Subcutaneous abdominal adipose tissue (tissue), 5 donors: ENCODE results near the gene HOXA2.
A peak's percentile ranks its signal among the peaks of the same experiment; 100 is the strongest.

Source experiments
- H3K27ac ChIP-seq: one replicate; pipeline ENCODE4 v1.7.0; 2013; ENCODE audit warnings: low read depth, mild to moderate bottlenecking, inconsistent platforms, low read length, moderate library complexity
- H3K27me3 ChIP-seq, 5 donors: one replicate each; pipeline ENCODE4 v1.7.0; 2013; ENCODE audit warnings: low read length in 5 of 5, inconsistent platforms in 1 of 5; ENCODE audit not compliant: control insufficient read depth in 5 of 5, insufficient read depth in 4 of 5
- H3K36me3 ChIP-seq, 5 donors: one replicate each; pipeline ENCODE4 v1.7.0; 2013; ENCODE audit warnings: low read length in 5 of 5; ENCODE audit not compliant: control insufficient read depth in 5 of 5, insufficient read depth in 5 of 5
- H3K4me1 ChIP-seq, 5 donors: one replicate each; pipeline ENCODE4 v1.7.0; 2013; ENCODE audit warnings: low read length in 5 of 5, mild to moderate bottlenecking in 3 of 5, moderate library complexity in 1 of 5; ENCODE audit not compliant: control insufficient read depth in 5 of 5, insufficient read depth in 5 of 5
- H3K4me3 ChIP-seq, 5 donors: one replicate each; pipeline ENCODE4 v1.7.0; 2013; ENCODE audit warnings: low read length in 5 of 5, low read depth in 1 of 5
- H3K9ac ChIP-seq, 5 donors: one replicate each; pipeline ENCODE4 v1.7.0; 2013; ENCODE audit warnings: low read length in 5 of 5, mild to moderate bottlenecking in 4 of 5, moderate library complexity in 3 of 5
- H3K9me3 ChIP-seq, 5 donors: one replicate each; pipeline ENCODE4 v1.7.0; 2013; ENCODE audit warnings: low read length in 5 of 5; ENCODE audit not compliant: control insufficient read depth in 5 of 5
- donor health status: healthy.
- donor health status: healthy.
- donor health status: healthy.
- donor health status: healthy.
- donor health status: healthy.

The HOXA2 gene

GRCh38 chr7:27092819-27093110 lies 9.7 kb downstream of the HOXA2 start:
- no peak overlapping the region for H3K27ac ChIP-seq
- H3K9me3 ChIP-seq = no peaks in the 10 kb centered on the region
- peaks cover 7 to 30% (median 25%) of the 10 kb centered on the region in 5 donors for H3K4me1 ChIP-seq
- peaks cover 0 to 17% (median 10%) of the 10 kb centered on the region in 5 donors for H3K27me3 ChIP-seq
- no peak overlapping the region for H3K4me3 ChIP-seq
- no peak overlapping the region for H3K9ac ChIP-seq
- H3K36me3 ChIP-seq = no peaks in the 10 kb centered on the region

GRCh38 chr7:27091941-27092818 lies 10.3 kb downstream of the HOXA2 start:
- peaks cover 0 to 22% (median 14%) of the 10 kb centered on the region in 5 donors for H3K27me3 ChIP-seq

GRCh38 chr7:27091105-27091504 lies 11.4 kb downstream of the HOXA2 start:
- H3K9ac ChIP-seq = no peak overlapping the region
- H3K4me1 ChIP-seq = peaks cover 0 to 17% (median 14%) of the 10 kb centered on the region in 5 donors
- no peaks in the 10 kb centered on the region for H3K9me3 ChIP-seq
- H3K27me3 ChIP-seq = peaks cover 0 to 22% (median 14%) of the 10 kb centered on the region in 5 donors
- no peaks in the 10 kb centered on the region for H3K36me3 ChIP-seq
- no peak overlapping the region for H3K27ac ChIP-seq
- H3K4me3 ChIP-seq = no peak overlapping the region

More at GRCh38 chr7:27091941-27092818, 10.3 kb downstream of the HOXA2 start:
- Histone ChIP-seq H3K36me3 (no peaks in the 10 kb centered on the region), H3K9ac (no peak overlapping the region), H3K9me3 (no peaks in the 10 kb centered on the region), H3K4me3 (no peak overlapping the region), H3K27ac (no peak overlapping the region), H3K4me1 (peaks cover 2 to 24% (median 21%) of the 10 kb centered on the region in 5 donors)

GRCh38 chr7:27088002-27088922 lies 14.2 kb downstream of the HOXA2 start:
- H3K9ac ChIP-seq = no peak overlapping the region
- H3K9me3 ChIP-seq = no peaks in the 10 kb centered on the region
- peaks cover 0 to 19% (median 14%) of the 10 kb centered on the region in 5 donors for H3K27me3 ChIP-seq
- H3K36me3 ChIP-seq = no peaks in the 10 kb centered on the region
- H3K4me1 ChIP-seq = peaks cover 0 to 9% (median 6%) of the 10 kb centered on the region in 5 donors
- H3K27ac ChIP-seq = no peak overlapping the region
- H3K4me3 ChIP-seq = peak overlapping the region in 4 of 5 donors; percentile 36 to 48 (median 40)

- Histone ChIP-seq H3K9ac (no peak overlapping the region), H3K36me3 (no peaks in the 10 kb centered on the region), H3K4me1 (peaks cover 0 to 9% (median 6%) of the 10 kb centered on the region in 5 donors), H3K9me3 (no peaks in the 10 kb centered on the region), H3K4me3 (no peak overlapping the region), H3K27ac (no peak overlapping the region), H3K27me3 (peaks cover 0 to 13% (median 10%) of the 10 kb centered on the region in 5 donors)
Measured at GRCh38 chr7:27083646-27084045, 18.8 kb downstream of the HOXA2 start.

- Histone ChIP-seq H3K27me3 (no peaks in the 10 kb centered on the region), H3K36me3 (no peaks in the 10 kb centered on the region), H3K4me1 (no peaks in the 10 kb centered on the region), H3K4me3 (no peak overlapping the region), H3K9me3 (no peaks in the 10 kb centered on the region), H3K9ac (no peak overlapping the region), H3K27ac (no peak overlapping the region)
Measured at GRCh38 chr7:27082171-27082570, 20.3 kb downstream of the HOXA2 start.

- Histone ChIP-seq H3K27me3 (no peaks in the 10 kb centered on the region), H3K4me3 (no peak overlapping the region), H3K9me3 (no peaks in the 10 kb centered on the region), H3K27ac (no peak overlapping the region), H3K36me3 (no peaks in the 10 kb centered on the region), H3K9ac (no peak overlapping the region), H3K4me1 (no peaks in the 10 kb centered on the region)
Measured at GRCh38 chr7:27080844-27081436, 21.5 kb downstream of the HOXA2 start.

- Histone ChIP-seq H3K9me3 (peaks cover 0 to 4% (median 0%) of the 10 kb centered on the region in 5 donors), H3K4me3 (no peak overlapping the region), H3K27me3 (no peaks in the 10 kb centered on the region)
Measured at GRCh38 chr7:27079234-27079975, 23.1 kb downstream of the HOXA2 start.

GRCh38 chr7:27078616-27079233 lies 23.8 kb downstream of the HOXA2 start:
- Histone ChIP-seq H3K36me3 (no peaks in the 10 kb centered on the region), H3K4me1 (no peaks in the 10 kb centered on the region), H3K27me3 (no peaks in the 10 kb centered on the region), H3K4me3 (no peak overlapping the region), H3K9me3 (peaks cover 0 to 4% (median 0%) of the 10 kb centered on the region in 5 donors), H3K27ac (no peak overlapping the region), H3K9ac (no peak overlapping the region)

More at GRCh38 chr7:27079234-27079975, 23.1 kb downstream of the HOXA2 start:
- Histone ChIP-seq H3K9ac (no peak overlapping the region), H3K36me3 (no peaks in the 10 kb centered on the region), H3K27ac (no peak overlapping the region), H3K4me1 (no peaks in the 10 kb centered on the region)
